IMR-90 (cell line): ENCODE measurements around the gene ZAR1. TPM values are rescaled to one million over a fixed set of nuclear protein-coding genes. Genes with fewer than 3 reads are reported as not detected.

Experiments
- ATAC-seq: fragments of 200-7000 bp; cut with Tn5 transposase; 2 replicates; pipeline ENCODE4 v1.9.1; 2020; ENCODE audit warnings: low read depth, mild to moderate bottlenecking, moderate library complexity
- BruUV-seq: library from RNA; stranded (reverse); fragments of 400-500 nt; replicated peaks from 2 replicates; lab custom pipeline; 2021; lab: Mats Ljungman, UMichigan
- CTCF ChIA-PET: fragments of 300-600 bp; formaldehyde crosslinking; extraction: SDS; loops from one replicate; lab custom pipeline; 2021; ENCODE audit warnings: antibody characterized with exemption; lab: Yijun Ruan, JAX
- POLR2A ChIA-PET: fragments of 300-600 bp; sonication (Branson Sonifier 250); formaldehyde crosslinking; loops from one replicate; lab custom pipeline; 2022; ENCODE audit warnings: antibody characterized with exemption; ENCODE audit not compliant: unreplicated experiment; lab: Charles Lee
- DNase-seq: peaks from one replicate; pipeline ENCODE4 v3.0.0; 2013
- H2AFZ ChIP-seq: replicated peaks from 2 replicates; pipeline ENCODE3; 2013; ENCODE audit warnings: low read length, mild to moderate bottlenecking; ENCODE audit not compliant: poor library complexity
- H2AK5ac ChIP-seq: 2 replicates; pipeline ENCODE4 v1.6.1; 2013; ENCODE audit warnings: low read depth, low read length, inconsistent platforms
- H2AK9ac ChIP-seq: replicated peaks from 2 replicates; pipeline ENCODE3; 2013; ENCODE audit warnings: mild to moderate bottlenecking, low read depth, low read length, moderate library complexity; ENCODE audit not compliant: poor library complexity
- H2BK120ac ChIP-seq: 2 replicates; pipeline ENCODE4 v1.6.1; 2013; ENCODE audit warnings: low read depth, low read length, inconsistent platforms
- H2BK15ac ChIP-seq: 3 replicates; pipeline ENCODE4 v1.6.1; 2013; ENCODE audit warnings: low read depth, low read length, inconsistent platforms
- H2BK20ac ChIP-seq: 2 replicates; pipeline ENCODE4 v1.6.1; 2013; ENCODE audit warnings: low read depth, mild to moderate bottlenecking, inconsistent platforms, low read length, moderate library complexity
- H2BK5ac ChIP-seq: 2 replicates; pipeline ENCODE4 v1.6.1; 2013; ENCODE audit warnings: mild to moderate bottlenecking, low read depth, low read length, inconsistent platforms; ENCODE audit not compliant: poor library complexity, severe bottlenecking
- H3K14ac ChIP-seq: replicated peaks from 2 replicates; pipeline ENCODE4 v1.6.1; 2013; ENCODE audit warnings: low read depth, low read length, inconsistent platforms
- H3K18ac ChIP-seq: 2 replicates; pipeline ENCODE4 v1.6.1; 2013; ENCODE audit warnings: low read depth, low read length, control low read depth
- H3K23ac ChIP-seq: 2 replicates; pipeline ENCODE4 v1.6.1; 2013; ENCODE audit warnings: low read depth, low read length, inconsistent platforms
- H3K27ac ChIP-seq: 2 replicates; pipeline ENCODE4 v1.5.1; 2013; ENCODE audit warnings: mild to moderate bottlenecking, control low read depth, low read length; ENCODE audit not compliant: insufficient read depth
- H3K27me3 ChIP-seq: 2 replicates; pipeline ENCODE4 v1.6.1; 2013; ENCODE audit warnings: low read length; ENCODE audit not compliant: control insufficient read depth, insufficient read depth
- H3K36me3 ChIP-seq: 2 replicates; pipeline ENCODE4 v1.6.1; 2013; ENCODE audit warnings: low read length, mixed read lengths; ENCODE audit not compliant: control insufficient read depth, insufficient read depth
- H3K4ac ChIP-seq: 2 replicates; pipeline ENCODE4 v1.6.1; 2013; ENCODE audit warnings: low read depth, low read length, inconsistent platforms
- H3K4me1 ChIP-seq: 2 replicates; pipeline ENCODE4 v1.6.1; 2013; ENCODE audit warnings: low read length, mixed read lengths; ENCODE audit not compliant: control insufficient read depth, insufficient read depth
- H3K4me2 ChIP-seq: 2 replicates; pipeline ENCODE4 v1.6.1; 2013; ENCODE audit warnings: low read depth, mild to moderate bottlenecking, control low read depth, low read length, moderate library complexity
- H3K4me3 ChIP-seq: 2 replicates; pipeline ENCODE4 v1.5.1; 2013; ENCODE audit warnings: low read depth, mild to moderate bottlenecking, control low read depth, low read length, moderate library complexity; ENCODE audit not compliant: insufficient read depth
- H3K56ac ChIP-seq: 2 replicates; pipeline ENCODE4 v1.6.1; 2013; ENCODE audit warnings: low read length, inconsistent platforms; ENCODE audit not compliant: insufficient read depth; ENCODE audit errors: extremely low read depth
- H3K79me1 ChIP-seq, 2 experiments: 2 replicates each; pipeline ENCODE4 v1.6.1; 2013; ENCODE audit warnings: low read length in 2 of 2, inconsistent platforms in 1 of 2, low read depth in 1 of 2
- H3K9ac ChIP-seq: 2 replicates; pipeline ENCODE4 v1.6.1; 2013; ENCODE audit warnings: low read depth, low read length, control low read depth
- H3K9me1 ChIP-seq: 2 replicates; pipeline ENCODE4 v1.6.1; 2013; ENCODE audit warnings: low read length, inconsistent platforms; ENCODE audit not compliant: insufficient read depth
- H3K9me3 ChIP-seq: 2 replicates; pipeline ENCODE4 v1.6.1; 2013; ENCODE audit warnings: low read length; ENCODE audit not compliant: control insufficient read depth, insufficient read depth
- H4K20me1 ChIP-seq: 2 replicates; pipeline ENCODE4 v1.6.1; 2013; ENCODE audit warnings: low read length, inconsistent platforms; ENCODE audit not compliant: insufficient read depth
- H4K5ac ChIP-seq: 2 replicates; pipeline ENCODE4 v1.6.1; 2013; ENCODE audit warnings: mild to moderate bottlenecking, low read depth, low read length, control low read depth
- H4K8ac ChIP-seq, 2 experiments: 2 replicates each; pipeline ENCODE4 v1.6.1; 2013; ENCODE audit warnings: low read depth in 2 of 2, low read length in 2 of 2, control low read depth in 1 of 2, inconsistent platforms in 1 of 2
- H4K91ac ChIP-seq: 2 replicates; pipeline ENCODE4 v1.6.1; 2013; ENCODE audit warnings: low read depth, low read length, inconsistent platforms; ENCODE audit not compliant: insufficient read depth
- CEBPB ChIP-seq: IDR thresholded peaks from 2 replicates; pipeline ENCODE4 v1.6.1; 2012; ENCODE audit warnings: low read depth, low read length, improper control_type of control experiment
- WGBS, 2 experiments: methylation state at CpG; one replicate each; pipeline versions ENCODE4 v1.1.5 to v1.1.7; 2013; ENCODE audit warnings: missing lambda C conversion rate in 2 of 2; ENCODE audit not compliant: insufficient read length in 1 of 2; ENCODE audit errors: extremely low coverage in 2 of 2; 5-methylcytosine and 5-hydroxymethylcytosine counted together
- dilution Hi-C: fragments of 300-500 bp; cut with HindIII; formaldehyde crosslinking; loops from one replicate; pipeline ENCODE4 v1.14.3; 2018; ENCODE audit warnings: low sequenced_read_pairs; ENCODE audit not compliant: unreplicated experiment
- in situ Hi-C: fragments of 300-500 bp; cut with MboI; formaldehyde crosslinking; loops from 3 replicates; pipeline ENCODE4 v1.14.3; 2019; ENCODE audit warnings: low sequenced_read_pairs, inconsistent platforms, mixed read lengths
- intact Hi-C: fragments of 100-400 bp; cut with micrococcal nuclease; formaldehyde crosslinking; loops from 2 replicates; pipeline ENCODE4 v1.10.0; 2022
- polyA plus RNA-seq, 3 experiments: library from polyadenylated mRNA; depleted of rRNA; stranded (reverse); fragments of >200 nt; gene quantifications; 2 replicates each; pipeline ENCODE4 v1.2.3, GENCODE V29; 2012; ENCODE audit warnings: low replicate concordance in 1 of 3
- total RNA-seq: library from RNA; depleted of rRNA; stranded (reverse); fragments of >200 nt; gene quantifications from 2 replicates; pipeline ENCODE4 v1.2.3, GENCODE V29; 2012

The ZAR1 gene
- total and polyA plus RNA-seq, 2 of the 4 experiments (the other 2 are of a cell fraction), result not detected

- H3K9ac ChIP-seq, result no peak overlapping the region
- no peak overlapping the region for H2AK9ac ChIP-seq
- no CpG with 5 or more reads among the region's 2 CpGs for WGBS, 2 experiments
- in situ Hi-C loops (no loop called here), intact Hi-C loops (loop anchor here (10.0 kb wide), 1 partner anchor 50 kb away; no protein-coding TSS in a partner anchor), dilution Hi-C loops (no loop called here)
- H3K4me2 ChIP-seq, result no peak overlapping the region
- H4K20me1 ChIP-seq, result no peaks in the 10 kb centered on the region
- no peak for TF ChIP-seq CEBPB
- no peak overlapping the region for H4K5ac ChIP-seq
- H3K4me1 ChIP-seq, result no peaks in the 10 kb centered on the region
- no peak overlapping the region for H3K56ac ChIP-seq
- ChIA-PET CTCF (no interaction called here), POLR2A (no interaction called here)
- H3K14ac ChIP-seq, result no peak overlapping the region
- peaks cover 2% of the 10 kb centered on the region; the same call in 1 of the 2 replicates for H3K27me3 ChIP-seq
- H3K36me3 ChIP-seq, result no peaks in the 10 kb centered on the region
- no peak overlapping the region for H2BK120ac ChIP-seq
- ATAC-seq, result no peak
- BruUV-seq, result no TSS peak
- H2AK5ac ChIP-seq, result no peak overlapping the region
- no peak for DNase-seq
- H3K4ac ChIP-seq, result no peak overlapping the region
- no peak overlapping the region for H2BK5ac ChIP-seq
- no peak overlapping the region for H3K27ac ChIP-seq
- H3K9me1 ChIP-seq, result no peaks in the 10 kb centered on the region
- H3K18ac ChIP-seq, result no peak overlapping the region
- H3K79me1 ChIP-seq, result no peaks in the 10 kb centered on the region
- no peak overlapping the region for H2BK15ac ChIP-seq
- no peak overlapping the region for H4K8ac ChIP-seq
- H2AFZ ChIP-seq, result no peak overlapping the region
- no peak overlapping the region for H2BK20ac ChIP-seq
- H3K4me3 ChIP-seq, result no peak overlapping the region
- no peak overlapping the region for H4K91ac ChIP-seq
- no peaks in the 10 kb centered on the region for H3K9me3 ChIP-seq
- H3K23ac ChIP-seq, result no peak overlapping the region
Measured at GRCh38 chr4:48454591-48454990, 35.5 kb upstream of the ZAR1 start.
